A673 (cell line): ENCODE results near the gene RNASEH2A. TPM values are rescaled to one million over a fixed set of nuclear protein-coding genes. Genes with fewer than 3 reads are reported as not detected.
A peak's percentile ranks its signal among the peaks of the same experiment; 100 is the strongest.

Source experiments
- BruUV-seq: library from RNA; stranded (reverse); fragments of 400-500 nt; replicated peaks from 2 replicates; lab custom pipeline; 2021; lab: Mats Ljungman, UMichigan
- CTCF ChIA-PET: fragments of 300-600 bp; sonication (Branson Sonifier 250); formaldehyde crosslinking; loops from one replicate; lab custom pipeline; 2022; ENCODE audit warnings: antibody characterized with exemption; lab: Charles Lee
- POLR2A ChIA-PET: fragments of 300-600 bp; sonication (Branson Sonifier 250); formaldehyde crosslinking; loops from one replicate; lab custom pipeline; 2022; ENCODE audit warnings: antibody characterized with exemption; ENCODE audit not compliant: low non-redundant PET; lab: Charles Lee
- DNase-seq: peaks from one replicate; pipeline ENCODE4 v3.0.0-alpha.2; 2015; ENCODE audit warnings: low spot score
- H3K27ac ChIP-seq: fragments of 200-600 bp; sonication (generic); 2 replicates; pipeline ENCODE4 v1.5.1; 2016; ENCODE audit warnings: mixed run types, low read depth, mild to moderate bottlenecking, mixed read lengths, antibody characterized with exemption, low read length; ENCODE audit not compliant: poor library complexity, severe bottlenecking
- H3K27me3 ChIP-seq: fragments of 200-600 bp; sonication (generic); replicated peaks from 2 replicates; pipeline ENCODE4 v1.6.1; 2017; ENCODE audit warnings: mixed run types, low read depth, mild to moderate bottlenecking, mixed read lengths, antibody characterized with exemption, low read length; ENCODE audit not compliant: insufficient read depth, poor library complexity
- H3K36me3 ChIP-seq: fragments of 200-600 bp; sonication (generic); 2 replicates; pipeline ENCODE4 v1.6.1; 2016; ENCODE audit warnings: mixed run types, mild to moderate bottlenecking, mixed read lengths, antibody characterized with exemption, low read length; ENCODE audit not compliant: insufficient read depth, poor library complexity, severe bottlenecking
- H3K4me1 ChIP-seq: fragments of 200-600 bp; sonication (generic); 2 replicates; pipeline ENCODE4 v1.6.1; 2017; ENCODE audit warnings: mixed run types, mild to moderate bottlenecking, mixed read lengths, antibody characterized with exemption, low read length; ENCODE audit not compliant: insufficient read depth, poor library complexity, severe bottlenecking
- H3K4me3 ChIP-seq: fragments of 200-600 bp; sonication (generic); 2 replicates; pipeline ENCODE4 v1.5.1; 2016; ENCODE audit warnings: low read depth, mixed run types, mild to moderate bottlenecking, mixed read lengths, low read length; ENCODE audit not compliant: poor library complexity, severe bottlenecking
- H3K9me3 ChIP-seq: fragments of 200-600 bp; sonication (generic); 2 replicates; pipeline ENCODE4 v1.6.1; 2016; ENCODE audit warnings: mixed run types, low read depth, mild to moderate bottlenecking, mixed read lengths, antibody characterized with exemption, low read length; ENCODE audit not compliant: poor library complexity, severe bottlenecking
- EZH2 ChIP-seq: fragments of 200-600 bp; sonication (generic); IDR thresholded peaks from 2 replicates; pipeline ENCODE4 v1.6.1; 2017; ENCODE audit warnings: borderline replicate concordance, low read depth, mild to moderate bottlenecking, mixed read lengths, antibody characterized with exemption, low read length; ENCODE audit not compliant: poor library complexity, severe bottlenecking
- intact Hi-C: fragments of 100-400 bp; cut with micrococcal nuclease; formaldehyde crosslinking; loops from one replicate; pipeline ENCODE4 v1.10.0; 2022; ENCODE audit not compliant: unreplicated experiment
- total RNA-seq: library from RNA; stranded (reverse); gene quantifications from 2 replicates; pipeline ENCODE4 v1.2.3, GENCODE V29; 2021
- TF ChIP-seq, protein P1 (sequence below): fragments of 300-800, 200-600 bp; sonication (generic); conservative IDR thresholded peaks from 2 replicates; pipeline ENCODE4 v1.5.1; 2017; ENCODE audit warnings: low read depth, mild to moderate bottlenecking, antibody characterized with exemption, low read length, moderate library complexity, mixed read lengths

RNASEH2A gene
- total RNA-seq, 1 experiment from 2014 or later, result 99.7 TPM

DNA sequence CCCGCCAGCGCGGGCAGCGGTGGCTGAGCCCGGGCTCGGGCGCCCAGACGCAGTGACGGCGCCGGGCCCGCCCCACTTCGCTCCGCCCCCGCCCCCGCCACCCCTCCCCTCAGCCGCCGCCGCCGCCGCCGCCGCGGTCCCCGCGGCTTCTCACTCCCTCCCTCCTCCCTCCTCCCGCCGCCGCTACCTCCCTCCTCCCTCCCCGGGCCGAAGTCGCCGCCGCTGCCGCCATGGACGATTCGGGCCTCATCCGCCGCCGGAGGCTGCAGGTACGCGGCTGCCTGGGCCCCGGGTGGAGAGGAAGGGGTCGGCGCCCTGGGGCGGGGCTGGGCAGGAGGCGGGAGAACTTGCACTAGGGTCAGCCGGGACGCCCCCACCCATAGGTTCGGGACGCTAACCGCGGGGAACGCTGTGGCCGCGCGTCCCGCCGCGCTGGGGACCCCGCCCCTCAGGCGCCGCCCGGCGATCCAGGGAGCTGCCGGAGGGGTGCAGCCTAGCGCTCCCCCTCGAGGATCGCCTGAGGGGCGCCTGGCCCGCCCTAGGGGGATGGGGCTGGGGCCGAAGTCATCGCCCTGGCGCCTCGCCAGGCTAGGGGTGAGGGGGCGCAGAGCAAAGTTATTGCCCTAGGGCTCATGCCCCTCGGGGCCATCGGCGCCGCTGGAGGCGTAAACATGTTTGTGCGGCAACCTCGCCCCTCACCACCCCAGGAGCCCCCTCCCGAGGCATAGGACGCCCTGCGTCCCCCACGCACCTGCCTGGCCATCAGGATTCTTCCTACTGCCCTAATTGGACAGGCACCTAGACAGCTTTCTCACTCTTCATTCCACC is 27.6 kb downstream of the RNASEH2A start:
- Histone ChIP-seq H3K4me3 (peak overlapping the region; percentile 71), H3K27ac (peak overlapping the region; percentile 50), H3K4me1 (peaks cover 13% of the 10 kb centered on the region), H3K9me3 (no peaks in the 10 kb centered on the region), H3K27me3 (no peaks in the 10 kb centered on the region), H3K36me3 (no peaks in the 10 kb centered on the region)
- CTCF ChIA-PET, result interaction anchor here (1.1 kb wide), 1 partner anchor 13 kb away, joined by 5 read pairs; no protein-coding TSS in a partner anchor
- POLR2A ChIA-PET, result no interaction called here
- peak; percentile 75 for DNase-seq
- TF ChIP-seq EZH2, result no peak
- TF ChIP-seq, protein P1, sequence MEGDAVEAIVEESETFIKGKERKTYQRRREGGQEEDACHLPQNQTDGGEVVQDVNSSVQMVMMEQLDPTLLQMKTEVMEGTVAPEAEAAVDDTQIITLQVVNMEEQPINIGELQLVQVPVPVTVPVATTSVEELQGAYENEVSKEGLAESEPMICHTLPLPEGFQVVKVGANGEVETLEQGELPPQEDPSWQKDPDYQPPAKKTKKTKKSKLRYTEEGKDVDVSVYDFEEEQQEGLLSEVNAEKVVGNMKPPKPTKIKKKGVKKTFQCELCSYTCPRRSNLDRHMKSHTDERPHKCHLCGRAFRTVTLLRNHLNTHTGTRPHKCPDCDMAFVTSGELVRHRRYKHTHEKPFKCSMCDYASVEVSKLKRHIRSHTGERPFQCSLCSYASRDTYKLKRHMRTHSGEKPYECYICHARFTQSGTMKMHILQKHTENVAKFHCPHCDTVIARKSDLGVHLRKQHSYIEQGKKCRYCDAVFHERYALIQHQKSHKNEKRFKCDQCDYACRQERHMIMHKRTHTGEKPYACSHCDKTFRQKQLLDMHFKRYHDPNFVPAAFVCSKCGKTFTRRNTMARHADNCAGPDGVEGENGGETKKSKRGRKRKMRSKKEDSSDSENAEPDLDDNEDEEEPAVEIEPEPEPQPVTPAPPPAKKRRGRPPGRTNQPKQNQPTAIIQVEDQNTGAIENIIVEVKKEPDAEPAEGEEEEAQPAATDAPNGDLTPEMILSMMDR, result 0 out of 2 replicates have a peak, but pooled peaks have one; percentile 14
- BruUV-seq, result no TSS peak
- intact Hi-C loops, result no loop called here

DNA sequence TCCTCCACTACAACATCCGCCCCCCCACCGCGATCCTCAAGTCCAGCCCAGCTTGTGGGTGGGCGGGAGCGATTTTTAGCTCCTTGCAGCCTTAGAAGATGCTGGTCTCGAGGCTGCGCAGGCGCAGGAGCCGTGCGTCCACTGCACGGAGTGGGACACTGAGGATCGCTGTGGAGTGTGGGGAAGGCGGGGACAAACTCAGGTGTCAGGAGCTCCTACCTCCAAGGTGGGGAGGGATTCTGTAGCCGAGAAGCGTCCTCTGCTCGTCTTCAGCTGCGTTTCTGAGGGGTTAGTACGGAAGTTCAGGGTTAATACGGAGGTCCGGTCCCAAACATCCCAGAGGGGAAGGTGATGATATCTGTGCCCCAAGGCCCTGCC is 28.2 kb downstream of the RNASEH2A start, which contains the start of gene RTBDN:
TSS of gene RTBDN (minus strand) at position 14 of the 378 bp plus-strand sequence. CDS start 4,600 bp downstream, outside the sequence.
- intact Hi-C loops, result no loop called here
- ChIA-PET CTCF (interaction anchor here (1.1 kb wide), 1 partner anchor 12 kb away, joined by 5 read pairs; no protein-coding TSS in a partner anchor), POLR2A (no interaction called here)
- DNase-seq, result peak; percentile 62
- no peaks in the 10 kb centered on the region for H3K36me3 ChIP-seq
- TF ChIP-seq, protein P1, result no peak
- no peak for TF ChIP-seq EZH2
- H3K4me1 ChIP-seq, result peaks cover 16% of the 10 kb centered on the region
- no TSS peak for BruUV-seq
- no peaks in the 10 kb centered on the region for H3K9me3 ChIP-seq
- no peaks in the 10 kb centered on the region for H3K27me3 ChIP-seq
- peak within 1 kb of the TSS; percentile 50 for H3K27ac ChIP-seq
- peak within 1 kb of the TSS; percentile 71 for H3K4me3 ChIP-seq

DNA sequence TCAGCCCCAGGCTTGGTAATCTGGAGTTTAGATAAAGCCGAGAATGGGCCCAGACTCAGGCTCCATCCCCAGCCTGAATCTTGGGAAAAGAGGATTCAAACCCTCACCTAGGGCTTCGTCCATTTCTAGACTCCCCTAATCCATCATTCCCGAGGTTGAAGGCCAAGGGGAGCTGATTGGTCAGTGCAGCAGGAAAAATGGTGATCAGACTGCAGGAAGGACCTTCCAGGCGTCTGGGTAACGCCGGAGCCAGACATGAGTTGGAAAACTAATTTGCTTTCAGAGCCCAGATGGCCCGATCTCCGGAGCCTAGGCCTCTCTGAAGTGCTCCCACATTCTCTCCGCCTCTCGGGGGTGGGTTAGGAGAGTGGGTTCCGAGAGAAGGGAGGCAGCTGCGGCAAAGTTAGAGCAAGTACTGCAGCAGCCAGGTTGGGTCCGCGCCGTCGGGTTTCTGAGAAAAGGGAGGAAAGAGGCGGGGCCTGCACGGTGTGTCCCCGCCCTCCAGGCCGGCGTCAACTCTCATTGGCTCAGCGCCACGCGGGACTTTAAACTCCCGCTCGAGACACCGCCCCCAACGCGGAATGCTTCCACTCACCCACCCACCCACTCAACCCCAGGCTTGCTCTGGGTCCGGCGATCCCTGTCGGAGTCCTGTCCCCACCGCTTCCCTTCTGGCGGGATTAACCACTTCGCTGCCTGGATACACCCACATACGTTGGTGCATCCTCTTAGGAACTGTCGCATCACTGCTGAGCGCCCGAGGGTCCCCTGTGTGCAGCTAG is 28.8 kb downstream of the RNASEH2A start:
- H3K27me3 ChIP-seq, result no peaks in the 10 kb centered on the region
- no TSS peak for BruUV-seq
- H3K27ac ChIP-seq, result no peak overlapping the region
- no peaks in the 10 kb centered on the region for H3K36me3 ChIP-seq
- no peak for TF ChIP-seq EZH2
- TF ChIP-seq, protein P1, result no peak
- peak; percentile 81 for DNase-seq
- CTCF ChIA-PET, result interaction anchor here (1.1 kb wide), 1 partner anchor 12 kb away, joined by 5 read pairs; no protein-coding TSS in a partner anchor
- POLR2A ChIA-PET, result no interaction called here
- H3K4me1 ChIP-seq, result peaks cover 17% of the 10 kb centered on the region
- no peaks in the 10 kb centered on the region for H3K9me3 ChIP-seq
- intact Hi-C loops, result no loop called here
- no peak overlapping the region for H3K4me3 ChIP-seq
